Kidney tubule cell (primary cell): Measurements from ENCODE around the gene C14orf132.
A peak's percentile ranks its signal among the peaks of the same experiment; 100 is the strongest.

Source experiments
- DNase-seq: peaks from one replicate; pipeline ENCODE4 v3.0.0-alpha.2; 2018; ENCODE audit warnings: low spot score

C14orf132 gene

GRCh38 chr14:96120941-96121340, 81.8 kb downstream of the C14orf132 start:
- DNase-seq, result no peak

- no peak for DNase-seq
Measured at GRCh38 chr14:96121660-96122395, 82.7 kb downstream of the C14orf132 start.

GRCh38 chr14:96122496-96122895, 83.3 kb downstream of the C14orf132 start:
- DNase-seq, result no peak

- no peak for DNase-seq
Measured at GRCh38 chr14:96125536-96125935, 86.4 kb downstream of the C14orf132 start.

GRCh38 chr14:96126339-96126782, 87.2 kb downstream of the C14orf132 start:
- DNase-seq, result no peak

GRCh38 chr14:96126783-96127271, 87.7 kb downstream of the C14orf132 start:
- no peak for DNase-seq

- no peak for DNase-seq
Measured at GRCh38 chr14:96129128-96129736, 90.1 kb downstream of the C14orf132 start.

GRCh38 chr14:96130391-96130790, 91.2 kb downstream of the C14orf132 start:
- DNase-seq, result no peak

GRCh38 chr14:96130854-96131253, 91.7 kb downstream of the C14orf132 start:
- DNase-seq, result peak; percentile 72

GRCh38 chr14:96131836-96132235, 92.7 kb downstream of the C14orf132 start:
- no peak for DNase-seq

- DNase-seq, result no peak
Measured at GRCh38 chr14:96134508-96134907, 95.3 kb downstream of the C14orf132 start.

- peak; percentile 30 for DNase-seq
Measured at GRCh38 chr14:96135285-96135684, 96.1 kb downstream of the C14orf132 start.

GRCh38 chr14:96136371-96137005, 97.3 kb downstream of the C14orf132 start:
- peak; percentile 75 for DNase-seq

GRCh38 chr14:96138241-96138640, 99.1 kb downstream of the C14orf132 start:
- no peak for DNase-seq

GRCh38 chr14:96139169-96139568, 100.0 kb downstream of the C14orf132 start:
- peak; percentile 45 for DNase-seq

- no peak for DNase-seq
Measured at GRCh38 chr14:96139879-96140278, 100.7 kb downstream of the C14orf132 start.

GRCh38 chr14:96140952-96141351, 101.8 kb downstream of the C14orf132 start:
- DNase-seq, result no peak
